Progenitor cell of endocrine pancreas (in vitro differentiated cells): ENCODE measurements around the gene ADAMTSL3. TPM values are rescaled to one million over a fixed set of nuclear protein-coding genes. Genes with fewer than 3 reads are reported as not detected.
"Not testable (repeated sequence)": the region's sequence is repeated elsewhere in the genome, so short reads cannot be mapped to it uniquely, and the experiment has no call there.

ENCODE experiments used
- DNase-seq: peaks from one replicate; pipeline ENCODE4 v3.0.0; 2021; ENCODE audit warnings: low spot score; ENCODE audit not compliant: unreplicated experiment
- H3K27ac Mint-ChIP-seq: 2 replicates; pipeline ENCODE4 v1.8.0; 2021; ENCODE audit warnings: mild to moderate bottlenecking, moderate library complexity, mixed read lengths
- H3K27me3 Mint-ChIP-seq: 2 replicates; pipeline ENCODE4 v1.8.0; 2021; ENCODE audit warnings: mixed read lengths
- H3K36me3 Mint-ChIP-seq: 2 replicates; pipeline ENCODE4 v1.8.0; 2022; ENCODE audit warnings: mixed read lengths; ENCODE audit not compliant: insufficient read depth
- H3K4me1 Mint-ChIP-seq: 2 replicates; pipeline ENCODE4 v1.8.0; 2021; ENCODE audit warnings: low read depth, mixed read lengths
- H3K4me3 Mint-ChIP-seq: 2 replicates; pipeline ENCODE4 v1.8.0; 2021; ENCODE audit warnings: low read depth, mild to moderate bottlenecking, moderate library complexity, mixed read lengths
- H3K9me3 Mint-ChIP-seq: 2 replicates; pipeline ENCODE4 v1.8.0; 2021; ENCODE audit warnings: low read depth, mixed read lengths
- total RNA-seq: library from RNA; stranded (reverse); gene quantifications from 2 replicates; pipeline ENCODE4 v1.2.1, GENCODE V29; 2021
- TF ChIP-seq, protein P1 (sequence below): fragments of 200-600 bp; sonication (generic); IDR thresholded peaks from one replicate; pipeline ENCODE4 v1.5.0; 2021; ENCODE audit warnings: antibody characterized with exemption, mild to moderate bottlenecking; ENCODE audit not compliant: unreplicated experiment

Gene ADAMTSL3
- total RNA-seq, 1 donor from 2014 or later = 0.24 TPM

DNA sequence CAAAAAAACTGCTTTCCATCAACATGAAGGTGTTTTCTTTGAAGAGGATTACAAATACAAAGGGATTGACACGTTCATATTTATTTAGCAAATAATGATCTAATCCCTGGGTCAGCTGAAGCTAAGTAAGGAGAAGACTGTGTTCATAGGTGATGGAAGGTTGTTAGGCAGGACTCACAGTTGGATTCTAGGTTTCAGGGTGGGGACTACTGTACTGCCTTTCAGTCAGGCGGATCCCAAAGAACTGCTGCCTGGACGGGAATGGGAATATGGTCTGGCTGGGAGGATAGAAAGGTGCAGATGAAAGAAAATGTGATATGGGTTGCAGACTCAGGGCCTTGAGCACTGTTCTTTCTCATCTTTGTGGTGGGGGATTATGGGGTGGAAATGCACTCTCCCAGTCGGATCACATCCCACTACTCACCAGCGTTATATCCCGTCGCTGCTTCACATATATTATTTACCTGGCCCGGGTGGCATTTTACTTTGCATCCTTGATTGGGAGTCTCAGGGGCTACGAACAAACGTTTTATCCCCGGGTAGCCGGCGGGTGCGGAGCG lies 425.5 kb downstream of the ADAMTSL3 start:
- Mint-ChIP-seq H3K4me3 (peak overlapping the region; percentile 83), H3K27me3 (peaks cover 45% of the 10 kb centered on the region)
- not testable (repeated sequence) for H3K27ac Mint-ChIP-seq, DNase-seq, H3K4me1 Mint-ChIP-seq, H3K36me3 Mint-ChIP-seq, H3K9me3 Mint-ChIP-seq

DNA sequence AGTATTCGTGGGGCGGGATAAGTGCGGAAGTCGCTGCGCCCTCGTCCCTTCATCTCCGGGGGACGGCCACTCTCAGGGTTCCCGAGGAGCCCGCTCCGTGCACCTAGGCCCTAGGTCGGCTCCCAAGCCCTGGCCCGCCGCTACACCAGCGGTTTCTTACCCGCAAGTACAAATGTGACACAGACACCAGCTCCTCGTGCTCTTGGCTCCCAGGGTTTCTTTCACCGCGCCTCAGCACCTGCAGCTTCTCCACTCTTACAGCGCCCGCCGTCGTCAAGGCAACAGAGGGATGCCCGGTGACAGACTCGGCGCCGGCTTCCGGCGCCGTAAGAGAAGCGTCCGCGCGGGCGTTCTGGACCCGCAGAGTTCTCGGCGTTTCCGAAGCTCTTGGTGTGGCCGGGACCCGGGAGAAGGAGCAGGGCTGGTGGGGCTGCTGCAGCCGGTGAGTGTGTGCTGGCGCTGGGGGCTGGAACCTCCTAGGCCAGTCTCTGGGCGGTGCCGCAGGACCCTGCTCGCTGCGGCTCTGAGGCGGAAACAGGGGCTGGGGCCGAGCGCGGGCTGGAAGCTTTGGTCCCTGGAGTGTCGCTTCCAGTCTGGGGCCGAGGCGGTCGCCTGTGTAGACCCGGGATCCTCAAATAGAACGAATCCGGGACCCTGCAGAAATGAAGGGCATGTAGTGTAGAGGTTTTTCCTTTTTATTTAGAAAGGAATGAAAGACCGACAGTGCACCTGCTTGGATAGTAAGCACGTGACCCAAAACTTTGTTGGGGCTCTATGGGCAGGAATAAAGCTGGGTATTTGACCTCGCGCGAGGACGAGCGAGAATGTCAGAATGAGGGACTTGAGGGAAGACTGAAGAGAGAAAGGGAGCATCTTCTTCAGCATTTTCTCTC lies 426.2 kb downstream of the ADAMTSL3 start:
- Mint-ChIP-seq H3K27ac (no peak overlapping the region), H3K4me3 (peak overlapping the region; percentile 83), H3K27me3 (peaks cover 40% of the 10 kb centered on the region), H3K4me1 (peaks cover 6% of the 10 kb centered on the region), H3K9me3 (no peaks in the 10 kb centered on the region), H3K36me3 (no peaks in the 10 kb centered on the region)
- DNase-seq = peak; percentile 18
- TF ChIP-seq, protein P1, sequence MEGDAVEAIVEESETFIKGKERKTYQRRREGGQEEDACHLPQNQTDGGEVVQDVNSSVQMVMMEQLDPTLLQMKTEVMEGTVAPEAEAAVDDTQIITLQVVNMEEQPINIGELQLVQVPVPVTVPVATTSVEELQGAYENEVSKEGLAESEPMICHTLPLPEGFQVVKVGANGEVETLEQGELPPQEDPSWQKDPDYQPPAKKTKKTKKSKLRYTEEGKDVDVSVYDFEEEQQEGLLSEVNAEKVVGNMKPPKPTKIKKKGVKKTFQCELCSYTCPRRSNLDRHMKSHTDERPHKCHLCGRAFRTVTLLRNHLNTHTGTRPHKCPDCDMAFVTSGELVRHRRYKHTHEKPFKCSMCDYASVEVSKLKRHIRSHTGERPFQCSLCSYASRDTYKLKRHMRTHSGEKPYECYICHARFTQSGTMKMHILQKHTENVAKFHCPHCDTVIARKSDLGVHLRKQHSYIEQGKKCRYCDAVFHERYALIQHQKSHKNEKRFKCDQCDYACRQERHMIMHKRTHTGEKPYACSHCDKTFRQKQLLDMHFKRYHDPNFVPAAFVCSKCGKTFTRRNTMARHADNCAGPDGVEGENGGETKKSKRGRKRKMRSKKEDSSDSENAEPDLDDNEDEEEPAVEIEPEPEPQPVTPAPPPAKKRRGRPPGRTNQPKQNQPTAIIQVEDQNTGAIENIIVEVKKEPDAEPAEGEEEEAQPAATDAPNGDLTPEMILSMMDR = no peak

DNA sequence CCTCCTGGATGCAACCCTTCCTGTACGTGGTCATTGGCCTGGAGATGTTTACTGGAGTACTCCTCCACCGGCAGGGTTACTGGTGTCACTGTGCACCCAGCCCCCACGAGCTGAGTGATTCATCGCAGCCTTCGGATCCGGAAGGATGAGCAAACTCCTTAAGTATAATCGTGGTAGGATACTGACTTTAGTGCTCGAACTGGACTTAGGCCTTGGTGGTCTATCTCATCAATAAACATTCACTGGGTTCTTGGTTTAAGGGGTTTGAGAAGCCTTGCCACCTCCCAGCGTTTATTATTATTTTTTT lies 426.8 kb downstream of the ADAMTSL3 start:
- DNase-seq, H3K36me3 Mint-ChIP-seq, H3K4me1 Mint-ChIP-seq, H3K27ac Mint-ChIP-seq, H3K9me3 Mint-ChIP-seq: not testable (repeated sequence)
- Mint-ChIP-seq H3K27me3 (peaks cover 40% of the 10 kb centered on the region), H3K4me3 (peak overlapping the region; percentile 83)

DNA sequence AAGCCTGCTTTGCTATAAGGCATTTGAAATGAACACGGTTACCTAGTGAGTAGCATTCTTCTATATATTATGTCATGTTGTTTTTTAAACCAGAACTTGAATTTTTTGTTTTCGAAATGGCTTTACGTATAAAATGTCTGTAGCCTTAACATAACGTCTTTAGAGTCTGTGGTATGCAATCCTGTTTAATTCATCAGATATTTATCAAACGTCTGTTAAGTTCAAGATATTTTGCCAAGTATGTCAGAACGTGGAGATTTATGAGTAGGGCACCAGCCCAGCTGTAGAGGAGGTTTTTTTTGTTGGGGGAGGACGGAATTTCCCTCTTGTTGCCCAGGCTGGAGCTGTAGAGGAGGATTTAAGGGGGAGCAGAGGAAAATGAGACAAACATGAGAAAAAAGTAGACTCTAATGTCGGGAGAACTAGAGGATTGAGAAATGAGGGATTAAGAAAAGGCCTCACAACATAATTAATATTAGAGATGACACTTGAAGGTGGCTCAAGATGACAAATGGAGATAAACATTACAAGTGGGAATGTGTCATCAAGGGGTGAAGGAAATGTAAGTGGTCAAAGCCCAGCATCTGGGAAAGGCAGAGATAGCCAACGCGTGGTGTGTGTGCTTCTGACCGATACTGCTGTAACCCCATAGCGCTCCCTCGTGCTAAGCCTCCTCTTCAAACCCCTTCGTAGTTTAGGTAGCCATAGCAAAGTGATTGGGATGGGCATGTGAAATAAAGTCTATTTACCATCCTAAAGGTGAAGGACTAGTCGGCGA lies 427.7 kb downstream of the ADAMTSL3 start:
- H3K27me3 Mint-ChIP-seq = peaks cover 36% of the 10 kb centered on the region

DNA sequence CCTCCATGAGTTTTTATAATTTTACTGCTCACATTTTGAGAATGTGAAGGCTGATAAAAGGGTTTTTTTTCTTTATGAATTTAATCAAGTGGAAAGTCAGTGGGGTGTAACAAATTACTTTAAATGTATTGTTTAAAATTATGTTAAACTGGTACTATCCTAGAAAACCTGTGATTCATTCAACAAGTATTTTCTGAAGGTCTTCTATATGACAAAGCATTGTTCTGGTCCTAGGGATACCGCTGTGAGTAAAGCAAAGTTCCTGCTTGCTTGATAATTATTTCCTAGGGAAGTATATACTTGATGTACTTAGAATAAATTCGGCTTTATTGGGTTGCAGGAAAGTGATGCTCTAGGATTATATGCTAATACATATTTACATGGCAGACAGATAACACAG lies 428.8 kb downstream of the ADAMTSL3 start:
- no peaks in the 10 kb centered on the region for H3K36me3 Mint-ChIP-seq
- DNase-seq = no peak
- H3K4me1 Mint-ChIP-seq = peaks cover 6% of the 10 kb centered on the region
- H3K9me3 Mint-ChIP-seq = no peaks in the 10 kb centered on the region
- peaks cover 27% of the 10 kb centered on the region for H3K27me3 Mint-ChIP-seq
- H3K4me3 Mint-ChIP-seq = no peak overlapping the region
- TF ChIP-seq, protein P1 = no peak
- no peak overlapping the region for H3K27ac Mint-ChIP-seq

More for the DNA sequence above, 427.7 kb downstream of the ADAMTSL3 start:
- no peak overlapping the region for H3K27ac Mint-ChIP-seq
- no peaks in the 10 kb centered on the region for H3K36me3 Mint-ChIP-seq
- TF ChIP-seq, protein P1 = no peak
- H3K4me1 Mint-ChIP-seq = peaks cover 6% of the 10 kb centered on the region
- no peak overlapping the region for H3K4me3 Mint-ChIP-seq
- DNase-seq = no peak
- H3K9me3 Mint-ChIP-seq = no peaks in the 10 kb centered on the region

DNA sequence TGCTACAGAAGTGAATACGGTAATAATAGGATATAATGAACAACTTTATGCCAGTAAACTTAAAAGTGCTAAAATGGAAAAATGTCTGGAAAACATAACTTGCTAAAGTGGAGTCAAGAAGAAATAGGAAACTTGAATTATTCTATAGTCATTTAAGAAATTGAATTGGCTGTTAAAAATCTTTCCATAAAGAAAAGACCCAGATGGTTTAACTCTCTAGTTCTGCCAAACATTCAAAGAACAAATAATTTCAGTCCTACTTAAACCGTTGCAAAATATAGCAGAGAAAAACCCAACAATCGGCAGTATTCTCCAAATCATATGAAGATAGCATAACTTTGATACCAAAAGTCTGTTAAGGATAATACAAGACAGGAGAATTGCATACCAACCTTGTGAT lies 432.1 kb downstream of the ADAMTSL3 start:
- H3K27me3 Mint-ChIP-seq = peaks cover 13% of the 10 kb centered on the region
- H3K36me3 Mint-ChIP-seq, H3K27ac Mint-ChIP-seq, H3K4me3 Mint-ChIP-seq, DNase-seq, H3K9me3 Mint-ChIP-seq, H3K4me1 Mint-ChIP-seq: not testable (repeated sequence)

Other genes with a start within 250 kb of the ADAMTSL3 start
- gene SH3GL3, start 206.8 kb upstream of the ADAMTSL3 start, total RNA-seq = 1.1 and 1.2 TPM in 2 replicates